ENCODE results near the gene ERO1B. TPM values are rescaled to one million over a fixed set of nuclear protein-coding genes. Genes with fewer than 3 reads are reported as not detected.
A peak's percentile ranks its signal among the peaks of the same experiment; 100 is the strongest.

The ERO1B gene
- polyA plus RNA-seq, 1 experiment, result 0.74 TPM

- no peak for TF ChIP-seq CTCF (IDR thresholded peaks at IDR 0.05; ENCODE audit: insufficient read depth, low read depth, low read length)
- Histone ChIP-seq H3K4me3 (ENCODE audit: low read depth, low read length) (no peak overlapping the region), H3K36me3 (ENCODE audit: control insufficient read depth, insufficient read depth, low read length) (no peaks in the 10 kb centered on the region), H3K27me3 (ENCODE audit: control insufficient read depth, insufficient read depth, low read length) (no peaks in the 10 kb centered on the region)
- CTCF ChIA-PET, result no interaction called here
- no peak for DNase-seq (ENCODE audit: low read depth)
- POLR2A ChIA-PET, result no interaction called here
Observed at GRCh38 chr1:236185687-236186086, 96.1 kb downstream of the ERO1B start.

GRCh38 chr1:236181059-236181458, 100.7 kb downstream of the ERO1B start:
- H3K36me3 ChIP-seq (ENCODE audit: control insufficient read depth, insufficient read depth, low read length), result peaks cover 2% of the 10 kb centered on the region
- ChIA-PET CTCF (interaction anchor here (0.6 kb wide), 1 partner anchor 73 kb away, joined by 4 read pairs; no protein-coding TSS in a partner anchor), POLR2A (no interaction called here)
- TF ChIP-seq CTCF (IDR thresholded peaks at IDR 0.05; ENCODE audit: insufficient read depth, low read depth, low read length), result no peak
- peak; percentile 3 for DNase-seq (ENCODE audit: low read depth)
- no peak overlapping the region for H3K4me3 ChIP-seq (ENCODE audit: low read depth, low read length)
- no peaks in the 10 kb centered on the region for H3K27me3 ChIP-seq (ENCODE audit: control insufficient read depth, insufficient read depth, low read length)

- no peak for DNase-seq (ENCODE audit: low read depth)
- H3K36me3 ChIP-seq (ENCODE audit: control insufficient read depth, insufficient read depth, low read length), result peaks cover 2% of the 10 kb centered on the region
- no peak for TF ChIP-seq CTCF (IDR thresholded peaks at IDR 0.05; ENCODE audit: insufficient read depth, low read depth, low read length)
- no peaks in the 10 kb centered on the region for H3K27me3 ChIP-seq (ENCODE audit: control insufficient read depth, insufficient read depth, low read length)
- no peak overlapping the region for H3K4me3 ChIP-seq (ENCODE audit: low read depth, low read length)
- CTCF ChIA-PET, result no interaction called here
- POLR2A ChIA-PET, result no interaction called here
Observed at GRCh38 chr1:236179634-236180033, 102.1 kb downstream of the ERO1B start.

- Histone ChIP-seq H3K4me3 (ENCODE audit: low read depth, low read length) (no peak overlapping the region), H3K36me3 (ENCODE audit: control insufficient read depth, insufficient read depth, low read length) (peaks cover 2% of the 10 kb centered on the region), H3K27me3 (ENCODE audit: control insufficient read depth, insufficient read depth, low read length) (no peaks in the 10 kb centered on the region)
- ChIA-PET CTCF (interaction anchor here (1.0 to 1.3 kb wide), 2 partner anchors 36 to 50 kb away, joined by 3 read pairs; no protein-coding TSS in a partner anchor), POLR2A (no interaction called here)
- no peak for TF ChIP-seq CTCF (IDR thresholded peaks at IDR 0.05; ENCODE audit: insufficient read depth, low read depth, low read length)
- no peak for DNase-seq (ENCODE audit: low read depth)
Observed at GRCh38 chr1:236176337-236177336, 105.1 kb downstream of the ERO1B start.

GRCh38 chr1:236175642-236176336, 106.0 kb downstream of the ERO1B start:
- ChIA-PET POLR2A (no interaction called here), CTCF (interaction anchor here (1.3 kb wide), 1 partner anchor 35 kb away, joined by 3 read pairs; no protein-coding TSS in a partner anchor)
- no peak overlapping the region for H3K4me3 ChIP-seq (ENCODE audit: low read depth, low read length)
- no peak for DNase-seq (ENCODE audit: low read depth)
- H3K36me3 ChIP-seq (ENCODE audit: control insufficient read depth, insufficient read depth, low read length), result peaks cover 2% of the 10 kb centered on the region
- no peak for TF ChIP-seq CTCF (IDR thresholded peaks at IDR 0.05; ENCODE audit: insufficient read depth, low read depth, low read length)
- H3K27me3 ChIP-seq (ENCODE audit: control insufficient read depth, insufficient read depth, low read length), result no peaks in the 10 kb centered on the region
